ENCODE measurements around the gene UST.

- TF ChIP-seq, protein P1, sequence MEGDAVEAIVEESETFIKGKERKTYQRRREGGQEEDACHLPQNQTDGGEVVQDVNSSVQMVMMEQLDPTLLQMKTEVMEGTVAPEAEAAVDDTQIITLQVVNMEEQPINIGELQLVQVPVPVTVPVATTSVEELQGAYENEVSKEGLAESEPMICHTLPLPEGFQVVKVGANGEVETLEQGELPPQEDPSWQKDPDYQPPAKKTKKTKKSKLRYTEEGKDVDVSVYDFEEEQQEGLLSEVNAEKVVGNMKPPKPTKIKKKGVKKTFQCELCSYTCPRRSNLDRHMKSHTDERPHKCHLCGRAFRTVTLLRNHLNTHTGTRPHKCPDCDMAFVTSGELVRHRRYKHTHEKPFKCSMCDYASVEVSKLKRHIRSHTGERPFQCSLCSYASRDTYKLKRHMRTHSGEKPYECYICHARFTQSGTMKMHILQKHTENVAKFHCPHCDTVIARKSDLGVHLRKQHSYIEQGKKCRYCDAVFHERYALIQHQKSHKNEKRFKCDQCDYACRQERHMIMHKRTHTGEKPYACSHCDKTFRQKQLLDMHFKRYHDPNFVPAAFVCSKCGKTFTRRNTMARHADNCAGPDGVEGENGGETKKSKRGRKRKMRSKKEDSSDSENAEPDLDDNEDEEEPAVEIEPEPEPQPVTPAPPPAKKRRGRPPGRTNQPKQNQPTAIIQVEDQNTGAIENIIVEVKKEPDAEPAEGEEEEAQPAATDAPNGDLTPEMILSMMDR (IDR thresholded peaks at IDR 0.05; ENCODE audit: low read depth, low read length, poor library complexity, severe bottlenecking), result no peak
- no peak for TF ChIP-seq EZH2phosphoT487 (IDR thresholded peaks at IDR 0.05; ENCODE audit: borderline replicate concordance, low read length)
Measured at GRCh38 chr6:149050160-149050559, 303.3 kb downstream of the UST start.
